Tibial artery (tissue), 4 donors: Measurements from ENCODE around the gene RIC8A.

Experiments
- DNase-seq, 2 donors: peaks; one replicate each; pipeline ENCODE4 v3.0.0-alpha.2; 2019
- H3K27ac ChIP-seq, 2 donors: fragments of 200-600 bp; sonication (generic) in 1 of 2; 1 replicate in 1 of 2; 2 replicates in 1 of 2; pipeline ENCODE4 v1.5.1; 2018 to 2019; ENCODE audit warnings: mild to moderate bottlenecking in 1 of 2
- H3K27me3 ChIP-seq, 2 donors: fragments of 200-600 bp; sonication (generic) in 1 of 2; one replicate each; pipeline versions ENCODE4 v1.5.1 to v1.6.0; 2016 to 2019
- H3K36me3 ChIP-seq, 3 donors: fragments of 200-600 bp; sonication (generic) in 2 of 3; one replicate each; pipeline ENCODE4 v1.5.1; 2016 to 2019; ENCODE audit warnings: mild to moderate bottlenecking in 2 of 3
- H3K4me1 ChIP-seq, 4 donors: fragments of 200-600 bp; sonication (generic) in 2 of 4; 1 replicate in 3 of 4; 2 replicates in 1 of 4; pipeline ENCODE4 v1.5.1; 2016 to 2019
- H3K4me3 ChIP-seq, 2 donors: fragments of 200-600 bp; sonication (generic) in 1 of 2; 1 replicate in 1 of 2; 2 replicates in 1 of 2; pipeline ENCODE4 v1.5.1; 2018 to 2019; ENCODE audit warnings: mild to moderate bottlenecking in 2 of 2
- H3K9me3 ChIP-seq, 3 donors: fragments of 200-600 bp; sonication (generic) in 1 of 3; one replicate each; pipeline ENCODE4 v1.5.1; 2016 to 2019
- intact Hi-C: fragments of 100-400 bp; cut with DNase I; formaldehyde crosslinking; loops from one replicate; pipeline ENCODE4 v1.15.0; 2023; ENCODE audit warnings: low total_unique reads
- TF ChIP-seq, protein P1 (sequence below), 2 experiments: fragments of 200-600 bp in 1 of 2; fragments of 450-650 bp in 1 of 2; IDR thresholded peaks; one replicate each; pipeline ENCODE4 v1.5.1; 2017 to 2019; ENCODE audit warnings: antibody characterized with exemption in 2 of 2, mild to moderate bottlenecking in 1 of 2, moderate library complexity in 1 of 2

The RIC8A gene

DNA sequence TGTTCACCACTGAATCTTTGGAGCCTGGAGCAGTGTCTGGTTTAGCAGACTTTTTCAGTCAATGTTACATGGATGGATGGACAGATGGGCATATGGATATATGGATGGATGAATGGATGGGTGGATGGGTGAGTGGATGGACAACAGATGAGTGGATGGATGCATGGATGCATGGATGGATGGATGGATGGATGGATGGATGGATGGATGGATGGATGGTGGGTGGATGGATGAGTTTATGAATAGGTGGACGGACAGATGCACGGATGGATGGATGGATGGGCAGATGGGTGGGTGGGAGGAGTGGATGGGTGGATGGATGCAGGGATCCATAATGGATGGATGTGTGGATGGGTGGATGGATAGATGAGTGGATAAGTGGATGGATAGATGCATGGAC is 48.3 kb downstream of the RIC8A start:
- Histone ChIP-seq H3K4me3 (no peak overlapping the region), H3K27ac (no peak overlapping the region), H3K4me1 (no peaks in the 10 kb centered on the region), H3K27me3 (peaks cover 0 to 14% of the 10 kb centered on the region in 2 donors), H3K9me3 (no peaks in the 10 kb centered on the region), H3K36me3 (peaks cover 0 to 33% (median 27%) of the 10 kb centered on the region in 3 donors)
- TF ChIP-seq, protein P1, sequence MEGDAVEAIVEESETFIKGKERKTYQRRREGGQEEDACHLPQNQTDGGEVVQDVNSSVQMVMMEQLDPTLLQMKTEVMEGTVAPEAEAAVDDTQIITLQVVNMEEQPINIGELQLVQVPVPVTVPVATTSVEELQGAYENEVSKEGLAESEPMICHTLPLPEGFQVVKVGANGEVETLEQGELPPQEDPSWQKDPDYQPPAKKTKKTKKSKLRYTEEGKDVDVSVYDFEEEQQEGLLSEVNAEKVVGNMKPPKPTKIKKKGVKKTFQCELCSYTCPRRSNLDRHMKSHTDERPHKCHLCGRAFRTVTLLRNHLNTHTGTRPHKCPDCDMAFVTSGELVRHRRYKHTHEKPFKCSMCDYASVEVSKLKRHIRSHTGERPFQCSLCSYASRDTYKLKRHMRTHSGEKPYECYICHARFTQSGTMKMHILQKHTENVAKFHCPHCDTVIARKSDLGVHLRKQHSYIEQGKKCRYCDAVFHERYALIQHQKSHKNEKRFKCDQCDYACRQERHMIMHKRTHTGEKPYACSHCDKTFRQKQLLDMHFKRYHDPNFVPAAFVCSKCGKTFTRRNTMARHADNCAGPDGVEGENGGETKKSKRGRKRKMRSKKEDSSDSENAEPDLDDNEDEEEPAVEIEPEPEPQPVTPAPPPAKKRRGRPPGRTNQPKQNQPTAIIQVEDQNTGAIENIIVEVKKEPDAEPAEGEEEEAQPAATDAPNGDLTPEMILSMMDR (IDR thresholded peaks at IDR 0.05): no peak
- intact Hi-C loops: loop anchor here (10.0 kb wide), 1 partner anchor 49 kb away; the partner anchor contains the start of gene IFITM2
- DNase-seq: peak in 1 of 2 donors; percentile 40

DNA sequence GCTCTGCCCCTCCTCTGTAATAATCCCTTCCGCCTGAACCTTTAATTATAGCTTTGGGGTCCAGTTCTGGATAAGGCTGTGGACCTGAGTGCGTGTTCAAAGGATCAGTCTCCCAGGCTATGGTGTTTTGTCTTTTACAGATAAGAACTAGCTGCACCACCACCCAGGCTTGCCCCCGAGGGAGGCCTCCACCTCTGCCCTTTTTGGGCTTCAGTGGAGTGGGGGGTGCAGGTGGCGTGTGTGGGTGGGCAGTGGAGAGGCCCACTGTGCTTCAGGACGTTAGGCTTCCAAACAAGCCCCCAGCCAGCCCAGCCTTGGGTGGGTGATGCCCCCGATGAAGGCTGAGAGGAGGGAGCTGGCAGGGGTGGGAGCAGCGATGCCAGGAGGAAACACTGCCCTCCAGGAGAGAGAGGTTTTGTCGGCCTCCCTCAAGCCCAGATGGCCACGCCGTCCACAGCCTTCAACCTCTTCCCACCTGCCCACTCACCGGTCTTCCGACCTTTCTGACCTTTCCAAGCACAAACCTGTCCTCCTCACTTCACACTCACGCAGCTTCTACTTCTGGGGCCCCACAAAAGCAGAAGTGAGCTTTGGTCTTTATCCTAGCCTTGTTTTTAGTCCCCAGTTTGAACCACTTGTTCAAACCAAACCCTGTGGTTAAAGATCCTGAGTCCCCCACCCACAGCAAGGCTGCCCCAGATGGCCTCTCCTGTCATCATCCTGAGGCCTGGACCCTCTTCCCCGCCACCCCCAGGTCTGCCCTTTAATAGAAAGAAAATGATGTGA is 49.6 kb downstream of the RIC8A start:
- Histone ChIP-seq H3K4me1 (no peaks in the 10 kb centered on the region), H3K4me3 (no peak overlapping the region), H3K27ac (no peak overlapping the region), H3K27me3 (peaks cover 0 to 14% of the 10 kb centered on the region in 2 donors), H3K9me3 (no peaks in the 10 kb centered on the region), H3K36me3 (peaks cover 0 to 19% (median 15%) of the 10 kb centered on the region in 3 donors)
- no peak for DNase-seq
- TF ChIP-seq, protein P1 (IDR thresholded peaks at IDR 0.05): no peak
- intact Hi-C loops: loop anchor here (10.0 kb wide), 1 partner anchor 48 kb away; the partner anchor contains the start of gene IFITM2

DNA sequence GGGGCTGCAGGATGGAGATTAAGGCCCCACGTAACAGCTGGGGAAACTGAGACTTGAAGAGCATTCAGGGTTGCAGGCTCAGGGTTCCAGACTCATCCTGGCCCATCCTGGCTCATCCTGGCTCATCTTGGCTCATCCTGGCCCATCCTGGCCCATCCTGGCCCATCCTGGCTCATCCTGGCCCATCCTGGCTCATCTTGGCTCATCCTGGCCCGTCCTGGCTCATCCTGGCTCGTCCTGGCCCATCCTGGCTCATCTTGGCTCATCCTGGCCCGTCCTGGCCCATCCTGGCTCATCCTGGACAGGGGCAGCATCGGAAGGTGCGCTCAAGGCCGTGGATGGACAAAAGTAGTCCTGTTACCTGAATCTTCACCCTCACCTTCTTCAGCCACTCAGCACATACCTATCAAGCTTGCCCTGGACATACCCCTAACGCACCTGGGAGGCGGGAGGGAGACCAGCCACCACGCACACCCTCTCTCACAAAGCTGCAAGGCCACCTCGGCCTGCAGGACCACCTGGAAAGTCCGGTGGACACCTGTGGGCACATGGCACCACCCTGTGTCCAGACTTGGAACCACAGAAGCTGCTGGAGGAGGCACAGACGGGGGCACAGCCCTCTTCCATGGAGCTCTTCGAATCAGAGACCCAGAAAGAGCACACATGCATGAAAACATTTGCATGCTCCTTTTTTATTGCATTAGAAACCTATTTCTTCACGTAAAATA is 50.4 kb downstream of the RIC8A start:
- no peaks in the 10 kb centered on the region for H3K9me3 ChIP-seq
- no peak for DNase-seq
- TF ChIP-seq, protein P1 (IDR thresholded peaks at IDR 0.05): no peak
- intact Hi-C loops: loop anchor here (10.0 kb wide), 1 partner anchor 47 kb away; the partner anchor contains the start of gene IFITM2
- peaks cover 0 to 12% (median 7%) of the 10 kb centered on the region in 3 donors for H3K36me3 ChIP-seq
- peaks cover 0 to 14% of the 10 kb centered on the region in 2 donors for H3K27me3 ChIP-seq
- H3K4me3 ChIP-seq: no peak overlapping the region
- no peak overlapping the region for H3K27ac ChIP-seq
- no peaks in the 10 kb centered on the region for H3K4me1 ChIP-seq

DNA sequence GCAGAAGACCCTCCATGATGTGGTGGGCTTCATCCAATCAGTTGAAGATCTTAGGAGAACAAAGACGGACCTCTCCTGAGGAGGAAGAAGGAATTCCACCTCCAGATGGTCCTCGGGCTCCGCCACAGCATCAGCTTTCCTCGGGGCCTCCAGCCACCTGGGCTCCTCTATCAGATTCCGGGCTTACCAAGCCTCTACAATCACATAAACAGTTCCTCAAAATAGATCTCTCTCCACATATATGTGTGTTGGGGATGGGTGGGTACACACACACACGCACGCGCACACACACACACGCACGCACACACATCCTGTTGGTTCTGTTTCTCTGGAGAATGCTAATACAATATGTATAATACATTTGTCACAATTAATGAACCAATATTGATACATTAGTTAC is 51.9 kb downstream of the RIC8A start:
- intact Hi-C loops: loop anchor here (10.0 kb wide), 1 partner anchor 45 kb away; the partner anchor contains the start of gene IFITM2
- Histone ChIP-seq H3K4me3 (no peak overlapping the region), H3K4me1 (no peaks in the 10 kb centered on the region), H3K9me3 (no peaks in the 10 kb centered on the region), H3K36me3 (no peaks in the 10 kb centered on the region), H3K27me3 (peaks cover 0 to 14% of the 10 kb centered on the region in 2 donors), H3K27ac (no peak overlapping the region)
- DNase-seq: no peak
- TF ChIP-seq, protein P1 (IDR thresholded peaks at IDR 0.05): no peak

DNA sequence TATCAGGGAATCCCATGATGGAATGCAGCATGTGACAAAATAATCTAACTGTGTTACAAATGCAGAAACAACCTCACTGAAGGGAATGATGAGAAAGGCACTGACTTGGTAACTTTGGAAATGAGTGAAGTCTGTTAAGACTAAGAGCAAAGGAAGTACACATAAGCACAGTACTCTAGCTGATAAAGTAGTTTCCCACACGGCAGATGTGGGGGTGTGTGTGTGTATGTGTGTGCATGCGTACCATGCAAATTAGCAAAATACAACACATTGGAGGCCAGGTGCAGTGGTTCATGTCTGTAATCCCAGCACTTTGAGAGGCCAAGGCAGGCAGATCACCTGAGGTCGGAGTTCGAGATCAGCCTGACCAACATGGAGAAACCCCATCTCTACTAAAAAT is 54.1 kb downstream of the RIC8A start:
- Histone ChIP-seq H3K4me3 (no peak overlapping the region), H3K4me1 (no peaks in the 10 kb centered on the region), H3K36me3 (no peaks in the 10 kb centered on the region), H3K27me3 (peaks cover 0 to 14% of the 10 kb centered on the region in 2 donors), H3K27ac (no peak overlapping the region), H3K9me3 (peaks cover 0 to 8% (median 0%) of the 10 kb centered on the region in 3 donors)
- intact Hi-C loops: no loop called here
- DNase-seq: no peak
- TF ChIP-seq, protein P1 (IDR thresholded peaks at IDR 0.05): no peak
